ENCODE measurements around the gene VPS41.

GRCh38 chr7:38936641-38937040 lies 27.6 kb upstream of the VPS41 start:
- TF ChIP-seq, protein P1, sequence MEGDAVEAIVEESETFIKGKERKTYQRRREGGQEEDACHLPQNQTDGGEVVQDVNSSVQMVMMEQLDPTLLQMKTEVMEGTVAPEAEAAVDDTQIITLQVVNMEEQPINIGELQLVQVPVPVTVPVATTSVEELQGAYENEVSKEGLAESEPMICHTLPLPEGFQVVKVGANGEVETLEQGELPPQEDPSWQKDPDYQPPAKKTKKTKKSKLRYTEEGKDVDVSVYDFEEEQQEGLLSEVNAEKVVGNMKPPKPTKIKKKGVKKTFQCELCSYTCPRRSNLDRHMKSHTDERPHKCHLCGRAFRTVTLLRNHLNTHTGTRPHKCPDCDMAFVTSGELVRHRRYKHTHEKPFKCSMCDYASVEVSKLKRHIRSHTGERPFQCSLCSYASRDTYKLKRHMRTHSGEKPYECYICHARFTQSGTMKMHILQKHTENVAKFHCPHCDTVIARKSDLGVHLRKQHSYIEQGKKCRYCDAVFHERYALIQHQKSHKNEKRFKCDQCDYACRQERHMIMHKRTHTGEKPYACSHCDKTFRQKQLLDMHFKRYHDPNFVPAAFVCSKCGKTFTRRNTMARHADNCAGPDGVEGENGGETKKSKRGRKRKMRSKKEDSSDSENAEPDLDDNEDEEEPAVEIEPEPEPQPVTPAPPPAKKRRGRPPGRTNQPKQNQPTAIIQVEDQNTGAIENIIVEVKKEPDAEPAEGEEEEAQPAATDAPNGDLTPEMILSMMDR (IDR thresholded peaks at IDR 0.05; ENCODE audit: low read length), result no peak
- TF ChIP-seq EZH2 (optimal IDR thresholded peaks at IDR 0.05; ENCODE audit: low read depth, low read length) (no peak), EZH2phosphoT487 (IDR thresholded peaks at IDR 0.05; ENCODE audit: low read length) (no peak)

All from MM.1S (cell line).